ENCODE data around the gene SLC25A30. TPM values are rescaled to one million over a fixed set of nuclear protein-coding genes. Genes with fewer than 3 reads are reported as not detected.

Gene SLC25A30
- total RNA-seq, 3 donors from 2014 or later (not counting 1 experiment from before 2014, with no cell fraction given), result 15.0 to 22.3 (median 22.0) TPM

DNA sequence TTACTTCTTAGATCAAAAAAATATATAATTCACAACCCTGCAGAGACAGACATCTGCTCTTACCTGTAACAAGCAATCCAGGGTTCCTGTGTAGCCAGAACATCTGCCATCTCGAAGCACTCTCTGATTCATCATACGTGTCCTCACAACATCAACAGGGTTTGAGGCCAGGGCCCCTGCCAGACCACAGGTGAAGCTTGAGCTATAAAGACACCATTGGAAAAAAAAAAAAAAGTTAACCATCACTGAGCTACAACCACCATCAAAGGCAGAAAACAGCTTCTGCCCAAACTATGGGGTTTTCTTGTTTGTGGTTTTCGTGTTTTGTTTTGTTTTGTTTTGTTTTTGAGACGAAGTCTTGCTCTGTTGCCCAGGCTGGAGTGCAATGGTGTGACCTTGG is 19.3 kb downstream of the SLC25A30 start:
- Histone ChIP-seq H3K4me3 (ENCODE audit: low read length) (no peak overlapping the region), H3K36me3 (ENCODE audit: control insufficient read depth, insufficient read depth, low read length) (peaks cover 48% of the 10 kb centered on the region), H3K27me3 (ENCODE audit: control insufficient read depth, insufficient read depth, low read length) (no peaks in the 10 kb centered on the region), H3K4me1 (ENCODE audit: control insufficient read depth, insufficient read depth, low read length) (peaks cover 24% of the 10 kb centered on the region), H3K27ac (ENCODE audit: low read length) (peak overlapping the region; percentile 43), H3K9me3 (ENCODE audit: control insufficient read depth, insufficient read depth, low read length) (no peaks in the 10 kb centered on the region)
- intact Hi-C loops (cut with micrococcal nuclease), result loop anchor here (10.0 kb wide), 1 partner anchor 354 kb away; no protein-coding TSS in a partner anchor
- Mint-ChIP-seq H3K27ac (peak overlapping the region; percentile 79 to 85), H3K4me1 (peaks cover 44 to 50% of the 10 kb centered on the region in 2 donors), H3K9me3 (no peaks in the 10 kb centered on the region), H3K4me3 (no peak overlapping the region), H3K36me3 (peaks cover 7% of the 10 kb centered on the region), H3K27me3 (ENCODE audit: low read depth in 2 of 2) (no peaks in the 10 kb centered on the region)
- peak in 1 of 2 donors; percentile 69 for DNase-seq
- TF ChIP-seq CTCF (IDR thresholded peaks at IDR 0.05), result no peak
- peak; percentile 71 to 81 (median 71) for ATAC-seq
- WGBS (ENCODE audit: insufficient coverage), result 22% methylated on average over 4 of the region's 4 CpGs

GRCh38 chr13:45396533-45397095 is 21.6 kb downstream of the SLC25A30 start:
- WGBS (ENCODE audit: insufficient coverage), result 25% methylated on average over 9 of the region's 9 CpGs
- Mint-ChIP-seq H3K4me3 (peak overlapping the region; percentile 4), H3K27ac (peak overlapping the region; percentile 81 to 83), H3K27me3 (ENCODE audit: low read depth in 2 of 2) (no peaks in the 10 kb centered on the region), H3K4me1 (peaks cover 44 to 50% of the 10 kb centered on the region in 2 donors), H3K36me3 (no peaks in the 10 kb centered on the region), H3K9me3 (no peaks in the 10 kb centered on the region)
- Histone ChIP-seq H3K36me3 (ENCODE audit: control insufficient read depth, insufficient read depth, low read length) (peaks cover 39% of the 10 kb centered on the region), H3K4me3 (ENCODE audit: low read length) (no peak overlapping the region), H3K27me3 (ENCODE audit: control insufficient read depth, insufficient read depth, low read length) (no peaks in the 10 kb centered on the region), H3K4me1 (ENCODE audit: control insufficient read depth, insufficient read depth, low read length) (peaks cover 24% of the 10 kb centered on the region), H3K27ac (ENCODE audit: low read length) (peak overlapping the region; percentile 34), H3K9me3 (ENCODE audit: control insufficient read depth, insufficient read depth, low read length) (no peaks in the 10 kb centered on the region)
- TF ChIP-seq CTCF (IDR thresholded peaks at IDR 0.05), result no peak
- ATAC-seq (peak in 1 of 3 donors; percentile 27), DNase-seq (peak in 1 of 2 donors; percentile 47)
- intact Hi-C loops (cut with micrococcal nuclease), result loop anchor here (10.0 kb wide), 1 partner anchor 352 kb away; no protein-coding TSS in a partner anchor

- TF ChIP-seq CTCF (IDR thresholded peaks at IDR 0.05), result peak; percentile 37
- Histone ChIP-seq H3K36me3 (ENCODE audit: control insufficient read depth, insufficient read depth, low read length) (peaks cover 27% of the 10 kb centered on the region), H3K4me3 (ENCODE audit: low read length) (no peak overlapping the region), H3K27ac (ENCODE audit: low read length) (no peak overlapping the region), H3K27me3 (ENCODE audit: control insufficient read depth, insufficient read depth, low read length) (no peaks in the 10 kb centered on the region), H3K9me3 (ENCODE audit: control insufficient read depth, insufficient read depth, low read length) (no peaks in the 10 kb centered on the region), H3K4me1 (ENCODE audit: control insufficient read depth, insufficient read depth, low read length) (peaks cover 20% of the 10 kb centered on the region)
- 50% methylated on average over 4 of the region's 4 CpGs for WGBS (ENCODE audit: insufficient coverage)
- intact Hi-C loops (cut with micrococcal nuclease), result loop anchor here (10.0 kb wide), 1 partner anchor 349 kb away; no protein-coding TSS in a partner anchor
- Mint-ChIP-seq H3K9me3 (no peaks in the 10 kb centered on the region), H3K27me3 (ENCODE audit: low read depth in 2 of 2) (no peaks in the 10 kb centered on the region), H3K27ac (peak overlapping the region; percentile 53 to 83), H3K4me3 (no peak overlapping the region), H3K4me1 (peaks cover 32 to 37% of the 10 kb centered on the region in 2 donors), H3K36me3 (no peaks in the 10 kb centered on the region)
- ATAC-seq (peak in 2 of 3 donors; percentile 36 to 45), DNase-seq (peak in 1 of 2 donors; percentile 66)
These were observed 24.1 kb downstream of the SLC25A30 start for GRCh38 chr13:45393941-45394570.

Data from natural killer cell (primary cell).